Parathyroid adenoma (tissue), 2 donors: Measurements from ENCODE around the gene SLC66A3.

Source experiments
- H2AFZ ChIP-seq: fragments of 300-600 bp; sonication (generic); one replicate; pipeline ENCODE4 v1.7.0; 2017; ENCODE audit warnings: antibody characterized with exemption, mild to moderate bottlenecking
- H3K27ac ChIP-seq: fragments of 300-600 bp; sonication (generic); one replicate; pipeline ENCODE4 v1.7.0; 2017
- H3K27me3 ChIP-seq: fragments of 300-600 bp; sonication (generic); one replicate; pipeline ENCODE4 v1.7.0; 2017; ENCODE audit warnings: low read length; ENCODE audit not compliant: control insufficient read depth, insufficient read depth
- H3K36me3 ChIP-seq: fragments of 300-600 bp; sonication (generic); one replicate; pipeline ENCODE4 v1.7.0; 2017; ENCODE audit warnings: low read length; ENCODE audit not compliant: control insufficient read depth, insufficient read depth
- H3K4me1 ChIP-seq: fragments of 300-600 bp; sonication (generic); one replicate; pipeline ENCODE4 v1.7.0; 2017; ENCODE audit warnings: control low read depth
- H3K4me2 ChIP-seq: fragments of 300-600 bp; sonication (generic); one replicate; pipeline ENCODE4 v1.7.0; 2017; ENCODE audit warnings: low read length
- H3K4me3 ChIP-seq: fragments of 300-600 bp; sonication (generic); one replicate; pipeline ENCODE4 v1.7.0; 2017; ENCODE audit warnings: low read depth, low read length
- H3K79me2 ChIP-seq: fragments of 300-600 bp; sonication (generic); one replicate; pipeline ENCODE4 v1.7.0; 2017; ENCODE audit warnings: control low read depth
- H3K9ac ChIP-seq: fragments of 300-600 bp; sonication (generic); one replicate; pipeline ENCODE4 v1.7.0; 2017; ENCODE audit warnings: mild to moderate bottlenecking
- H3K9me3 ChIP-seq: fragments of 300-600 bp; sonication (generic); one replicate; pipeline ENCODE4 v1.7.0; 2017; ENCODE audit warnings: low read length; ENCODE audit not compliant: control insufficient read depth
- CTCF ChIP-seq: fragments of 300-600 bp; sonication (generic); IDR thresholded peaks from one replicate; pipeline ENCODE4 v1.7.0; 2017; ENCODE audit warnings: antibody characterized with exemption, mild to moderate bottlenecking
- donor health status: primary hyperparathyroidism.

Gene SLC66A3

GRCh38 chr2:11179899-11180298, 24.6 kb downstream of the SLC66A3 start:
- TF ChIP-seq CTCF, result no peak
- Histone ChIP-seq H3K4me2 (no peak overlapping the region), H3K9ac (no peak overlapping the region), H2AFZ (no peak overlapping the region), H3K27me3 (no peaks in the 10 kb centered on the region), H3K27ac (no peak overlapping the region), H3K9me3 (no peaks in the 10 kb centered on the region), H3K4me1 (no peaks in the 10 kb centered on the region), H3K79me2 (no peaks in the 10 kb centered on the region), H3K36me3 (no peaks in the 10 kb centered on the region), H3K4me3 (no peak overlapping the region)

GRCh38 chr2:11180653-11181052, 25.4 kb downstream of the SLC66A3 start:
- Histone ChIP-seq H3K9ac (no peak overlapping the region), H3K4me3 (no peak overlapping the region), H3K79me2 (no peaks in the 10 kb centered on the region), H3K4me1 (no peaks in the 10 kb centered on the region), H3K27ac (no peak overlapping the region), H3K27me3 (no peaks in the 10 kb centered on the region), H3K36me3 (no peaks in the 10 kb centered on the region), H2AFZ (no peak overlapping the region), H3K9me3 (no peaks in the 10 kb centered on the region), H3K4me2 (no peak overlapping the region)
- no peak for TF ChIP-seq CTCF

GRCh38 chr2:11182951-11183350, 27.7 kb downstream of the SLC66A3 start:
- no peak for TF ChIP-seq CTCF
- Histone ChIP-seq H3K79me2 (no peaks in the 10 kb centered on the region), H2AFZ (no peak overlapping the region), H3K9ac (no peak overlapping the region), H3K4me3 (no peak overlapping the region), H3K27ac (no peak overlapping the region), H3K4me2 (no peak overlapping the region), H3K36me3 (no peaks in the 10 kb centered on the region), H3K4me1 (no peaks in the 10 kb centered on the region), H3K9me3 (no peaks in the 10 kb centered on the region), H3K27me3 (no peaks in the 10 kb centered on the region)

GRCh38 chr2:11186145-11186544, 30.9 kb downstream of the SLC66A3 start:
- H3K9me3 ChIP-seq, result no peaks in the 10 kb centered on the region
- H3K79me2 ChIP-seq, result no peaks in the 10 kb centered on the region
- no peak overlapping the region for H3K4me2 ChIP-seq
- H3K27me3 ChIP-seq, result no peaks in the 10 kb centered on the region
- TF ChIP-seq CTCF, result no peak
- no peak overlapping the region for H2AFZ ChIP-seq
- H3K4me3 ChIP-seq, result no peak overlapping the region
- H3K4me1 ChIP-seq, result no peaks in the 10 kb centered on the region
- no peaks in the 10 kb centered on the region for H3K36me3 ChIP-seq
- no peak overlapping the region for H3K9ac ChIP-seq
- H3K27ac ChIP-seq, result no peak overlapping the region

- TF ChIP-seq CTCF, result no peak
- no peaks in the 10 kb centered on the region for H3K79me2 ChIP-seq
- no peak overlapping the region for H3K9ac ChIP-seq
- H3K4me3 ChIP-seq, result no peak overlapping the region
- H3K36me3 ChIP-seq, result no peaks in the 10 kb centered on the region
- H3K27ac ChIP-seq, result no peak overlapping the region
- no peak overlapping the region for H3K4me2 ChIP-seq
- H3K4me1 ChIP-seq, result no peaks in the 10 kb centered on the region
- no peak overlapping the region for H2AFZ ChIP-seq
- H3K27me3 ChIP-seq, result no peaks in the 10 kb centered on the region
- H3K9me3 ChIP-seq, result no peaks in the 10 kb centered on the region
Observed at GRCh38 chr2:11187083-11187619, 31.9 kb downstream of the SLC66A3 start.
